SK-N-SH (cell line): ENCODE results near the gene TSHR. TPM values are rescaled to one million over a fixed set of nuclear protein-coding genes. Genes with fewer than 3 reads are reported as not detected.

Experiments
- CTCF ChIA-PET: fragments of 300-600, 350-600 bp; formaldehyde crosslinking; extraction: SDS; loops from one replicate; lab custom pipeline; 2021; lab: Yijun Ruan, JAX
- POLR2A ChIA-PET: fragments of 350-600 bp; sonication (Branson Sonifier 250); formaldehyde crosslinking; extraction: SDS; loops from one replicate; lab custom pipeline; 2020; ENCODE audit warnings: antibody characterized with exemption, inconsistent platforms; lab: Yijun Ruan, JAX
- DNase-seq: peaks from one replicate; pipeline ENCODE4 v3.0.0; 2012
- H2AFZ ChIP-seq: fragments of 200-600 bp; sonication (generic); 2 replicates; pipeline ENCODE4 v1.8.1; 2016; ENCODE audit warnings: antibody characterized with exemption, mild to moderate bottlenecking, low read depth
- H3F3A ChIP-seq: fragments of 200-600 bp; sonication (generic); replicated peaks from 2 replicates; pipeline ENCODE3; 2016; ENCODE audit warnings: antibody characterized with exemption, mild to moderate bottlenecking; ENCODE audit not compliant: insufficient read depth
- H3K27ac ChIP-seq, 2 experiments: fragments of 200-500 bp in 1 of 2; fragments of 200-600 bp in 1 of 2; sonication (Bioruptor generic) in 1 of 2; sonication (generic), shearing (Covaris generic) in 1 of 2; 2 replicates each; pipeline versions ENCODE4 v1.5.1 to v1.6.1; 2014 to 2016; ENCODE audit warnings: low read depth in 2 of 2, inconsistent platforms in 1 of 2, low read length in 1 of 2, mild to moderate bottlenecking in 1 of 2, mixed read lengths in 1 of 2
- H3K27me3 ChIP-seq: fragments of 200-600 bp; sonication (generic), shearing (Covaris generic); 2 replicates; pipeline ENCODE4 v1.6.1; 2016; ENCODE audit warnings: mixed run types; ENCODE audit not compliant: insufficient read depth
- H3K36me3 ChIP-seq, 2 experiments: fragments of 200-500 bp in 1 of 2; fragments of 200-600 bp in 1 of 2; sonication (Bioruptor generic) in 1 of 2; sonication (generic) in 1 of 2; replicated peaks in 1 of 2; 2 replicates each; pipeline versions ENCODE3 to v1.5.1; 2014 to 2016; ENCODE audit warnings: low read length in 1 of 2, mild to moderate bottlenecking in 1 of 2; ENCODE audit not compliant: insufficient read depth in 2 of 2, control insufficient read depth in 1 of 2
- H3K4me1 ChIP-seq, 2 experiments: fragments of 200-500 bp in 1 of 2; fragments of 200-600 bp in 1 of 2; sonication (Bioruptor generic) in 1 of 2; sonication (generic), shearing (Covaris generic) in 1 of 2; 2 replicates each; pipeline versions ENCODE4 v1.5.1 to v1.6.1; 2014 to 2016; ENCODE audit warnings: low read depth in 1 of 2, low read length in 1 of 2, mixed run types in 1 of 2; ENCODE audit not compliant: insufficient read depth in 2 of 2, control insufficient read depth in 1 of 2
- H3K4me2 ChIP-seq: fragments of 200-600 bp; sonication (generic), shearing (Covaris generic); 2 replicates; pipeline ENCODE4 v1.6.1; 2017; ENCODE audit warnings: mixed run types
- H3K4me3 ChIP-seq, 2 experiments: fragments of 200-500 bp in 1 of 2; fragments of 200-600 bp in 1 of 2; sonication (Bioruptor generic) in 1 of 2; sonication (generic), shearing (Covaris generic) in 1 of 2; 2 replicates each; pipeline versions ENCODE4 v1.5.1 to v1.8.1; 2014 to 2016; ENCODE audit warnings: low read depth in 2 of 2, inconsistent platforms in 1 of 2, low read length in 1 of 2, mild to moderate bottlenecking in 1 of 2, mixed read lengths in 1 of 2, moderate library complexity in 1 of 2
- H3K79me2 ChIP-seq: fragments of 200-600 bp; sonication (generic); 2 replicates; pipeline ENCODE4 v1.8.1; 2017; ENCODE audit warnings: mild to moderate bottlenecking; ENCODE audit not compliant: insufficient read depth
- H3K9ac ChIP-seq: fragments of 200-600 bp; sonication (generic); 2 replicates; pipeline ENCODE4 v1.6.1; 2017; ENCODE audit warnings: mixed run types
- H3K9me2 ChIP-seq: fragments of 200-600 bp; sonication (generic); 2 replicates; pipeline ENCODE4 v1.6.1; 2017; ENCODE audit warnings: mixed run types
- H3K9me3 ChIP-seq: fragments of 200-600 bp; sonication (generic); 2 replicates; pipeline ENCODE4 v1.6.1; 2017; ENCODE audit warnings: mixed run types, mild to moderate bottlenecking, moderate library complexity
- H4K20me1 ChIP-seq: fragments of 200-600 bp; sonication (generic); 2 replicates; pipeline ENCODE4 v1.6.1; 2017; ENCODE audit warnings: mild to moderate bottlenecking, mixed run types; ENCODE audit not compliant: insufficient read depth
- EZH2phosphoT487 ChIP-seq: fragments of 200-600 bp; sonication (generic); IDR thresholded peaks from 2 replicates; pipeline ENCODE4 v1.6.1; 2017; ENCODE audit warnings: low read depth, mixed run types, mild to moderate bottlenecking, antibody characterized with exemption, moderate library complexity, borderline replicate concordance
- FOSL2 ChIP-seq: IDR thresholded peaks from 2 replicates; pipeline ENCODE4 v1.4.0; 2012; ENCODE audit warnings: low read depth, mild to moderate bottlenecking, moderate library complexity, borderline replicate concordance
- IRF3 ChIP-seq: fragments of 150-350 bp; IDR thresholded peaks from 2 replicates; pipeline ENCODE4 v1.6.1; 2016; ENCODE audit warnings: mild to moderate bottlenecking, low read depth, low read length
- MEF2A ChIP-seq: IDR thresholded peaks from 2 replicates; pipeline ENCODE4 v1.4.0; 2012; ENCODE audit warnings: low read depth, borderline replicate concordance
- NRF1 ChIP-seq: IDR thresholded peaks from 2 replicates; pipeline ENCODE4 v1.6.1; 2012; ENCODE audit warnings: low read depth, mild to moderate bottlenecking, low read length
- PBX3 ChIP-seq: IDR thresholded peaks from 2 replicates; pipeline ENCODE4; 2012
- SIN3A ChIP-seq: IDR thresholded peaks from 2 replicates; pipeline ENCODE4 v1.6.1; 2012; ENCODE audit warnings: low read depth, mild to moderate bottlenecking, low read length, moderate library complexity, borderline replicate concordance
- SMC3 ChIP-seq: IDR thresholded peaks from 2 replicates; pipeline ENCODE4 v1.6.1; 2012; ENCODE audit warnings: low read depth, low read length, improper control_type of control experiment
- TAF1 ChIP-seq: IDR thresholded peaks from 2 replicates; pipeline ENCODE4 v1.6.1; 2012; ENCODE audit warnings: low read depth, mild to moderate bottlenecking, low read length, moderate library complexity, borderline replicate concordance
- TCF12 ChIP-seq: IDR thresholded peaks from 2 replicates; pipeline ENCODE4 v1.4.0; 2012
- TEAD4 ChIP-seq: IDR thresholded peaks from 2 replicates; pipeline ENCODE4 v1.4.0; 2012; ENCODE audit warnings: mild to moderate bottlenecking, borderline replicate concordance; ENCODE audit not compliant: insufficient read depth
- USF2 ChIP-seq: fragments of 150-350 bp; IDR thresholded peaks from 2 replicates; pipeline ENCODE4 v1.6.1; 2017; ENCODE audit warnings: antibody characterized with exemption, low read length, low read depth, borderline replicate concordance
- YY1 ChIP-seq: IDR thresholded peaks from 2 replicates; pipeline ENCODE4 v1.4.0; 2012; ENCODE audit warnings: low read depth, mild to moderate bottlenecking
- ZBTB33 ChIP-seq: IDR thresholded peaks from 2 replicates; pipeline ENCODE4 v1.4.0; 2012; ENCODE audit warnings: low read depth, borderline replicate concordance
- WGBS: methylation state at CpG from one replicate; pipeline ENCODE4 v1.1.6; 2017; ENCODE audit warnings: low lambda C conversion rate; 5-methylcytosine and 5-hydroxymethylcytosine counted together
- polyA plus RNA-seq, 3 experiments: library from polyadenylated mRNA; depleted of rRNA; stranded (reverse); fragments of >200 nt; gene quantifications; 2 replicates each; pipeline ENCODE4 v1.2.3, GENCODE V29; 2012

Gene TSHR
- polyA plus RNA-seq, 1 of the 3 experiments (the other 2 are of a cell fraction), result not detected

GRCh38 chr14:80919622-80920021 lies 35.8 kb upstream of the TSHR start (continued):
- TF ChIP-seq ZBTB33, result no peak
- no peak for TF ChIP-seq EZH2phosphoT487
- no peak for TF ChIP-seq PBX3

GRCh38 chr14:80923368-80923767 lies 32.1 kb upstream of the TSHR start:
- Histone ChIP-seq H3K79me2 (peaks cover 19% of the 10 kb centered on the region; the same call in 1 of the 2 replicates), H3K9me2 (no peaks in the 10 kb centered on the region), H3K36me3 (peaks cover 0 to 5% of the 10 kb centered on the region in 2 experiments), H3K4me2 (no peak overlapping the region), H3F3A (no peaks in the 10 kb centered on the region)
- CTCF ChIA-PET, result no interaction called here
- TF ChIP-seq TCF12 (no peak), NRF1 (no peak), MEF2A (no peak), USF2 (no peak), TAF1 (no peak), SMC3 (no peak)
- TF ChIP-seq, all 33 proteins: peak for 0
- H2AFZ ChIP-seq, result no peak overlapping the region
- H4K20me1 ChIP-seq, result no peaks in the 10 kb centered on the region
- H3K4me1 ChIP-seq, result peaks cover 0 to 5% of the 10 kb centered on the region in 2 experiments; a peak in 1 of 4 replicates
- no peak for DNase-seq
- H3K4me3 ChIP-seq, result no peak overlapping the region
- H3K27me3 ChIP-seq, result no peaks in the 10 kb centered on the region
- no peak overlapping the region for H3K27ac ChIP-seq
- H3K9me3 ChIP-seq, result no peaks in the 10 kb centered on the region
- POLR2A ChIA-PET, result no interaction called here
- no peak overlapping the region for H3K9ac ChIP-seq

- H3K36me3 ChIP-seq, result peaks cover 0 to 5% of the 10 kb centered on the region in 2 experiments
- no peak overlapping the region for H3K27ac ChIP-seq
- no peaks in the 10 kb centered on the region for H3K9me2 ChIP-seq
- H3F3A ChIP-seq, result no peaks in the 10 kb centered on the region
- ChIA-PET POLR2A (no interaction called here), CTCF (no interaction called here)
- H4K20me1 ChIP-seq, result no peaks in the 10 kb centered on the region
- H3K4me2 ChIP-seq, result no peak overlapping the region
- WGBS, result 89% methylated on average over 2 of the region's 2 CpGs
- H3K27me3 ChIP-seq, result no peaks in the 10 kb centered on the region
- no peak overlapping the region for H3K4me3 ChIP-seq
- H2AFZ ChIP-seq, result no peak overlapping the region
- H3K79me2 ChIP-seq, result peaks cover 30% of the 10 kb centered on the region; the same call in 1 of the 2 replicates
- H3K4me1 ChIP-seq, result peaks cover 0 to 5% of the 10 kb centered on the region in 2 experiments; a peak in 1 of 4 replicates
- no peak for DNase-seq
- H3K9ac ChIP-seq, result no peak overlapping the region
- H3K9me3 ChIP-seq, result no peaks in the 10 kb centered on the region
- no peak for TF ChIP-seq USF2
- no peak for TF ChIP-seq IRF3
- TF ChIP-seq SIN3A, result no peak
- no peak for TF ChIP-seq FOSL2
- TF ChIP-seq TEAD4, result no peak
- no peak for TF ChIP-seq YY1
These were observed 30.9 kb upstream of the TSHR start for GRCh38 chr14:80924365-80925103.
